Stimulated activated naive B cell treated with anti-CD40 and anti-IgM and Interleukin-4, amounts not matched to agents 10 μg/mL and 1 μg/mL and 100 μg/mL, for 72 hours (primary cell): ENCODE data around the gene MED27.

Source experiments
- ATAC-seq, 2 donors: fragments of 150-1000 bp; cut with Tn5 transposase; replicated peaks; 2 replicates each; pipeline ENCODE4 v1.10.0; 2021; ENCODE audit warnings: moderate library complexity in 1 of 2
- DNase-seq: peaks from one replicate; pipeline ENCODE4 v3.0.0; 2021
- H3K27ac Mint-ChIP-seq: one replicate; pipeline ENCODE4 v1.8.0; 2022; ENCODE audit warnings: mild to moderate bottlenecking, mixed read lengths
- H3K27me3 Mint-ChIP-seq, 2 donors: one replicate each; pipeline ENCODE4 v1.8.0; 2022; ENCODE audit warnings: mixed read lengths in 2 of 2
- H3K36me3 Mint-ChIP-seq, 2 donors: one replicate each; pipeline ENCODE4 v1.8.0; 2022; ENCODE audit warnings: mixed read lengths in 2 of 2, mild to moderate bottlenecking in 1 of 2
- H3K4me1 Mint-ChIP-seq, 2 donors: one replicate each; pipeline ENCODE4 v1.8.0; 2022; ENCODE audit warnings: mixed read lengths in 2 of 2, mild to moderate bottlenecking in 1 of 2
- H3K4me3 Mint-ChIP-seq, 2 donors: one replicate each; pipeline ENCODE4 v1.8.0; 2022; ENCODE audit warnings: mild to moderate bottlenecking in 2 of 2, mixed read lengths in 2 of 2, moderate library complexity in 1 of 2
- H3K9me3 Mint-ChIP-seq, 2 donors: one replicate each; pipeline ENCODE4 v1.8.0; 2022; ENCODE audit warnings: mixed read lengths in 2 of 2, mild to moderate bottlenecking in 1 of 2

Gene MED27

DNA sequence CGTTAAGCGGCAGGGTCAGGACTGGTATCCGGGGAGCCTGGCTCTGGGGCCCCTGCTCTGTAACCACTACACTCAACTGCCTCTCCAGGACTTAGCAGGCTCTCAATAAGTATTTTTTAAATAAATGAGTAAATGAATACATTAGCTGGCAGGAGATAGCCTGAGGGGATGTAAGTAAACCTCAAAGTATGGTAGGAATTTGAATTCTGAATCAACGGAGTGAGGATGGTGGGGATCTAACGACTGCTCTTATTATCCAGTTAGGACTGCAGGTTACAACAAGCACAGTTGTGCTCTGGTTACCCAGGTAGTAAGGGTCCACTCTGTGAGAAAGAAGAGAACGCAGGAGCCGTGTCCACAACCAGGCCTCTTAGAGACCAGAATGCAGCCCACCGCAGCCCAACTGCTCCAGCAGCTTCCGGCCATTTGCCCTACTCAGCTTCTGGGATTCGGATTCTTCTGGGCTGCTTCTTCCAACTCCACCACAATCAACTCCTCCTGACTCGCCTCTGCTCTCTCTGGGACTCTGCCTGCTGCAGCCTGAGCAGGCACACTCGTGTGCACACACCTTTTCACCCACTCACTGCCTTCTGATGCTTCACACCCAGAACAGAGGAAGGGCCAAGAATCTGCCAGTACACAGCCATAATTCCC, 52.6 kb downstream of the MED27 start:
- H3K4me1 Mint-ChIP-seq, result peaks cover 27 to 32% of the 10 kb centered on the region in 2 donors
- no peak overlapping the region for H3K27ac Mint-ChIP-seq
- ATAC-seq (no peak), DNase-seq (no peak)
- no peak overlapping the region for H3K4me3 Mint-ChIP-seq
- no peaks in the 10 kb centered on the region for H3K27me3 Mint-ChIP-seq
- peaks cover 1 to 4% of the 10 kb centered on the region in 2 donors for H3K9me3 Mint-ChIP-seq
- H3K36me3 Mint-ChIP-seq, result peaks cover 6 to 21% of the 10 kb centered on the region in 2 donors

DNA sequence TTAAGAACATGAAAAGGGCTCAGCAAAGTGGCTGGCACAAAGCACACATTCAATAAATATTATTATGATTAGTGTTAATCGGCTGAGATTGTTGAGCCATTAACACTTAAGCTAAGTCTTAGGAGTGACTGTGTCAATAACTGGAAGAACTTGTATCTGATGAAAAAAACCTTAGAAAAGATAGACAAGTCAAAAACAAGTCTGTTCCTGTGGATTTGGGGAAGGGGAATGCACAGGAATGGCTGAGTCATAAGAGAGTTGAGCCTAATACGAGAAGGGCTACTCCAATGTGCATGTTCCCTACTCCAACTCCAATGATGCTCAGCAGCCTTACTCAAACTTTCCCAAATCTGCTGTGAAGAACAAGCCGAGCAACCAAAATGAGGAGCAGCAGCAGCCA, 53.9 kb downstream of the MED27 start:
- H3K36me3 Mint-ChIP-seq, result peaks cover 5 to 28% of the 10 kb centered on the region in 2 donors
- ATAC-seq (no peak), DNase-seq (no peak)
- H3K9me3 Mint-ChIP-seq, result peaks cover 3 to 4% of the 10 kb centered on the region in 2 donors
- H3K27ac Mint-ChIP-seq, result no peak overlapping the region
- H3K27me3 Mint-ChIP-seq, result no peaks in the 10 kb centered on the region
- H3K4me3 Mint-ChIP-seq, result no peak overlapping the region
- peaks cover 27 to 44% of the 10 kb centered on the region in 2 donors for H3K4me1 Mint-ChIP-seq

DNA sequence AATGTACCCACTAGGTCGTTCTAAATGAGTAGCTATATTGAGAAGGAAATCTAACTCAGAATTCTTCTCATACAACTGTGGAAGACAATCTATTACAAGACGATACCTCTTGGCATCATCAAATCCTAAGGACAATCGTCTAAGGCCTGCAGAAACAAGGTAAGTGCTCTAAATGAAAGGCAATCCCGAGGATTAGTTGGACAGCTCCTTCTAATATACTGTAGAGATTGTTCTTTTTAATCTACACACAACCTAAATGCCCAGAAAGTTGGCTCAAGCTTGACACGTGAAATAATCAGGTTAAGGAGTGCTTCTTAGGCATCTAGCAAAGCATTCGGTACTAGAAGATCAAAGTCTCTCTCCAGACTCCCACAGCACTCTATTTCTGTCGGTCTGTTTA, 55.1 kb downstream of the MED27 start:
- no peak overlapping the region for H3K27ac Mint-ChIP-seq
- no peak overlapping the region for H3K4me3 Mint-ChIP-seq
- H3K27me3 Mint-ChIP-seq, result no peaks in the 10 kb centered on the region
- DNase-seq, result no peak
- peaks cover 23 to 38% of the 10 kb centered on the region in 2 donors for H3K4me1 Mint-ChIP-seq
- peaks cover 3 to 28% of the 10 kb centered on the region in 2 donors for H3K36me3 Mint-ChIP-seq
- ATAC-seq, result no peak
- H3K9me3 Mint-ChIP-seq, result peaks cover 3 to 4% of the 10 kb centered on the region in 2 donors

DNA sequence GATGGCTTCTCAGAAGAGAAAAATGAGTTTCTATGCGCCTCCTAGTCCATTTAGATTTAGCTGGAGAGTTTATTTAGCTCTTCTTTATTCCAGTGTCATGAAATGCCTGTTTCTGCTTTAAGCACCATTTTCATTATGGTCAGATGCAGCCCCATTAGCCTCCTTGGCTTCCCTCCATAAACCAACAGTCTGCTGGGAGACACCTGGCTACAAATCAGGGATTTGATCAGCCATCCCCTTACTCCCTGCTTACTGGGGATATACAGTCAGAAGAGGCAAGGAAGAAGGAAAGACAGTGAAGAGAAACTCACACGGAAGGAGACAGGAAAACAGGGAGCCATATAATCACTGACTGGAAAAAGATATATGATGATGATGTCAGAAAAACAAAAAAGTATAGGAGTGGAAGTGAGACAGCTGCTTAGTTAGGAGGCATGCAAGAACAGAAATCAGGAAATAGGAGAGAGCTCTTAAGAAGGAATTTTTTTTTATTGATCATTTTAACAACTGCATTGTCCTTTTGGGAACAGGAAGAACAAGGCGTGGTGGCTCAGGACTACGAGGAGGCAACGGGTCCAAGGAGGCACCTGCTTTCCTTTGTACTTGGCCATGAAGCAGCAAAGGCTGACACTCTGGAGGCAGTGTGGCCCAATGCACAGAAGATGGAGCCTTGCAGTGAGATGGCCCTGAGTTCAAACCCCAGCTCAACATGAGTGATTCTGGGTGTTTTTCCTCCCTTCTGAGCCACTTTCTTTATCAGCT, 56.1 kb downstream of the MED27 start:
- Mint-ChIP-seq H3K4me3 (no peak overlapping the region), H3K27ac (no peak overlapping the region), H3K9me3 (peaks cover 3 to 4% of the 10 kb centered on the region in 2 donors), H3K4me1 (peaks cover 19 to 29% of the 10 kb centered on the region in 2 donors), H3K36me3 (peaks cover 3 to 28% of the 10 kb centered on the region in 2 donors), H3K27me3 (no peaks in the 10 kb centered on the region)
- DNase-seq (no peak), ATAC-seq (no peak)

DNA sequence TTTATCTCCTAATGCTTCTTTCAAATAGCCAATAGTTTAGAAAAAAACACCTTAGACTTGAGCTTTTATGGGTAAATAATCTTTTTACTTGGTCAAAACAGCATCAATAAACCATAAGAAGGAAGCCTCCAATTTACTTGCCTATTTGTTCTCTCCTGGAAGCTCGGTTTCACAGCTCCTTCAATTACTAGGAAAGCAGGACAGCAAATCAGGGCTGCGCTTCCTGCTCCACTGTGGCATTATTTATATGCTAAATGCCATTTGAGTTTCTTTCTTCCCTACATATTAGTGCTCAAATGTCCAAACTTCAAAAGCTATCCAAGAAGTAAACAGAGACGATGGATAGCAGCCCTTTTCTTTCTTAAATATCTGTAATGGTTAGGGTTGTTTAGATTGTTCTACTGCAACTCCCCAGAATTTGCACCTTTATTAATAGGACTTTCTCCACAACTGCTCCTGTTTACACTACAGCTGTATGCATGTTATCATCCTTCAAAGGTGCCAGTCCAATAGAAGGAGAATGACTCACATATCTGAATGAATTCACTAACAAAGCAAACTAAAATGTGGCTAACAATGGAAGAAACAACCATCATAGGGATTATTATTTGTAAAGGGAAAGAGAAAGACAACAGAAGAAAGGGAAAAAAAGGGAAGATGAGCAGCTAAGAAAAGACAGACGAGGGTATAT, 58.7 kb downstream of the MED27 start:
- Mint-ChIP-seq H3K36me3 (peaks cover 0 to 23% of the 10 kb centered on the region in 2 donors), H3K4me1 (peaks cover 11 to 31% of the 10 kb centered on the region in 2 donors), H3K4me3 (no peak overlapping the region), H3K9me3 (peaks cover 3 to 4% of the 10 kb centered on the region in 2 donors), H3K27ac (no peak overlapping the region), H3K27me3 (no peaks in the 10 kb centered on the region)
- no peak for DNase-seq
- ATAC-seq, result no peak

DNA sequence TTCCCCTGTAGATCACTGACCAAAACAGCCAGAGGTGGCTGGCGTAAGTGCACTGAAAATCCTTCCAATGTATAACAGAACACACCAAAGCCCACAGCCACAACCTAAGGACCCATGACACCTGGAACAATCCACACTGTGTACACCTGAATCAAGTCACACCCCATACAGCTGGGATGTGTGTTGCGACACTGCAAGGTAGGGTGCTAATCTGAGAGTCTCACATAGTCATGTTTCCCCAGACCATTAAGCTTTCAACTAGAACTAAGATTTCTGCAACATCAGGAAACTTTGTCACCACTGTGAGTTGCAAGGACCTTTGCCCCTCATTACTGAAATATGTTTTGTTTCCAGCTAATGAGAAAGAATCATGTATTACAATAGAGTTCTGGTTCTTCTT, 59.4 kb downstream of the MED27 start:
- DNase-seq (no peak), ATAC-seq (no peak)
- no peaks in the 10 kb centered on the region for H3K27me3 Mint-ChIP-seq
- H3K9me3 Mint-ChIP-seq, result peaks cover 3 to 4% of the 10 kb centered on the region in 2 donors
- no peak overlapping the region for H3K27ac Mint-ChIP-seq
- peaks cover 0 to 20% of the 10 kb centered on the region in 2 donors for H3K36me3 Mint-ChIP-seq
- peaks cover 11 to 31% of the 10 kb centered on the region in 2 donors for H3K4me1 Mint-ChIP-seq
- no peak overlapping the region for H3K4me3 Mint-ChIP-seq

DNA sequence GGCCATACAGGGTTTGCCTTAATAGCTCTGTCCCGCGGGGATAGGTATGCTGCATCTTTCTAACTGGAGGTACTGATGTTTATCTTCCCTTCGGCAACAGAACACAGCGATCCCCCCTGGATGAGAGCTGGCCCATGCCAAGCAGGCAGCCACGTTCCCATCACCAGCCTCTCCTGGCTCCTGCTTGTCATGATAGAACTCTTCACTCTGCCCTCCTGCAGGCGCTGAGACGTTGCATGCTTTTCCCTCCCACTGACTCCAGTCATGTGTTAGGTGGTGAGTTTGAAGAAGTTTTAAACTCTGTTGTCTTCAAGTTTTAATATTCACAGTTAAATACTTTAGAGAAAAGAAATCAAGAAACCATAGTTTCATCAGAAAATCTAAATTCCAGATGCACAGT, 60.0 kb downstream of the MED27 start:
- no peaks in the 10 kb centered on the region for H3K27me3 Mint-ChIP-seq
- H3K4me1 Mint-ChIP-seq, result peaks cover 11 to 31% of the 10 kb centered on the region in 2 donors
- no peak overlapping the region for H3K27ac Mint-ChIP-seq
- H3K9me3 Mint-ChIP-seq, result peaks cover 2 to 4% of the 10 kb centered on the region in 2 donors
- H3K4me3 Mint-ChIP-seq, result no peak overlapping the region
- DNase-seq (no peak), ATAC-seq (no peak)
- H3K36me3 Mint-ChIP-seq, result peaks cover 0 to 18% of the 10 kb centered on the region in 2 donors

DNA sequence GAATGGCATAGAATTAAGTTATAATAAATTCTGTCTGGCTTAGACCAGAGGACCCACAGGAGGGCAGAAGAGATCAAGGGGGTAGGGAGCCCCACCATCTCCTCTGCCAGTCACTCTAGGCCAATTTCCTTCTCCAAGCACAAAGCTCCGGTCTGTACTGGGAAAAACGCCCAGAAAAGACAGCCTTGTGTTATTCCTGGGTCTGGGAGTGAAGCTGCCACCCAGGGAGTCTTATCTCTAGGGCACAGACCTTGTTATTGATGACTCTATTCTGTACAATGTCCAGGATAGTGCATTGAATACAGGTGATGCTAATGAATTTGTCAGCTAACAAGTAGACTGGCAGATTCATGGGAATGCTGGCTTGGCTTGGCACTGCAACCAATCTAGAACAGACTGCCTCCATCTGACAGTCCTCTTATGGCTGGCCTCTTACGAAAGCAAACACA, 60.7 kb downstream of the MED27 start:
- no peak overlapping the region for H3K27ac Mint-ChIP-seq
- no peaks in the 10 kb centered on the region for H3K27me3 Mint-ChIP-seq
- peaks cover 2 to 4% of the 10 kb centered on the region in 2 donors for H3K9me3 Mint-ChIP-seq
- no peak overlapping the region for H3K4me3 Mint-ChIP-seq
- H3K36me3 Mint-ChIP-seq, result peaks cover 0 to 21% of the 10 kb centered on the region in 2 donors
- H3K4me1 Mint-ChIP-seq, result peaks cover 11 to 31% of the 10 kb centered on the region in 2 donors
- ATAC-seq, result no peak
- DNase-seq, result no peak

DNA sequence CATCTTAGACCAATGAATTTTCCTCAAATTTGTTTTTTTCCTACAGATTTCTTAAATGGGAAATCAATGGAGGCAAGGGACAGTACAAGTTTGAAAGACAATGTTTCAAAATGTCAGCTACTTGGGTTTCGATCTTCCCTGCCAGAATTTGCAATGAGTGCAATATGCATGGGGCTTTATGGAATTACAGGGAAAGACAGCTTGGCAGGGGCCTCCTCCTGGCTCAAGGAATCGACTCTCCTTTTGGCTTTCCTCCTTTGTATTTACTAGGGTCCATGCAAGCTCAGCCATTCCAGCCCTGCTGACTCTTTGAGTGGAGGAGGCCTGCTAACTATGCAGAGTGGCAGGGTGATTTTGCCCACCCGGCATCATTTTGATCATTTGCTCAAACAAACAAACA, 63.2 kb downstream of the MED27 start:
- H3K4me3 Mint-ChIP-seq, result no peak overlapping the region
- DNase-seq (no peak), ATAC-seq (no peak)
- no peak overlapping the region for H3K27ac Mint-ChIP-seq
- H3K9me3 Mint-ChIP-seq, result no peaks in the 10 kb centered on the region
- no peaks in the 10 kb centered on the region for H3K27me3 Mint-ChIP-seq
- H3K36me3 Mint-ChIP-seq, result peaks cover 8 to 20% of the 10 kb centered on the region in 2 donors
- peaks cover 6 to 29% of the 10 kb centered on the region in 2 donors for H3K4me1 Mint-ChIP-seq

DNA sequence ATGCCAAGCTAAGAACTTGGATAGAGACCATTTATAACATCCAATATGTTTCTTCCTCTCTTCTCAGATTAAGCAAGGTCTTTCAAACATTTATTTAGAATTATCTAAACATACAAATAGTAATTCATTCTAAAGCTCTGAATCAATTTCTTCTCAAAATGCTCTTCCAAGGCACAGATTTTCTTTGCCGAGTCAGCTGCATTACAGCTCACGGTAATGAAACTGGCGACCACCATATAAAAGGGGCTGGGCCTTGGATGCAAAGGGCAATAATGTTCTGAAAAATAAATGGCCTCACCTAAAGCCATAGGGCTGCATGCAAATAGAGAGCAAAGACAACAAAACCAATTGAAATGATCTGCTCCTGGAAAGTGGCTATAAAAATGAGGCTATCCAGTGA, 63.8 kb downstream of the MED27 start:
- H3K27me3 Mint-ChIP-seq, result no peaks in the 10 kb centered on the region
- DNase-seq (no peak), ATAC-seq (no peak)
- H3K4me3 Mint-ChIP-seq, result no peak overlapping the region
- H3K4me1 Mint-ChIP-seq, result peaks cover 3 to 23% of the 10 kb centered on the region in 2 donors
- H3K36me3 Mint-ChIP-seq, result peaks cover 8 to 16% of the 10 kb centered on the region in 2 donors
- H3K9me3 Mint-ChIP-seq, result no peaks in the 10 kb centered on the region
- H3K27ac Mint-ChIP-seq, result no peak overlapping the region

DNA sequence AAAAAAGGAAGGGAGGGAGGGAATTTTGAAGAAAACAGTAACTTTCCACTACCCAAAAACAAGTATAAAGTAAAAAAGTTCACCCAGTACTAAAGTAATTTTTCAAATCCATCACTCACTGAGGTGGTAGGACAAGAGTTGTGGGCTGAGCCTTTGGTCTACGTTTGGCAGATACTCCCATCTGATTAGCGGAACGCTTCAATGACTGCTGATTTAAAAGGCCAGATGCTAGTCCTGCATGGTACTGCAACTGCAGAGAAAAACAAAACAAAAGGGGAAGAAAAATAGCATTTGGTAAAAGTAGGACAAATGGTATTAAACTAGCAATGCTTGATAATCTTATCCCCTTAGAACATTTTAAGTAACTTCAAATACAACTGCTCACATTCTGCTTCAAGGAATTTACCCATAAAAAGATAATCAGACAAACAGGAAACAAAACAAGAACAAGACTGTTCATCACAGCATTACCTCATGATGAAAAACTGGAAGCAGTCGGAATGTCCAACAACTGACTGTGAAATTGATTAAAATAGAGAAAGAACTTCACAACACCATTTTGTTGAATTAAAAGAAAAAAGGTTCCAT, 65.4 kb downstream of the MED27 start:
- DNase-seq, result no peak
- H3K27me3 Mint-ChIP-seq, result no peaks in the 10 kb centered on the region

DNA sequence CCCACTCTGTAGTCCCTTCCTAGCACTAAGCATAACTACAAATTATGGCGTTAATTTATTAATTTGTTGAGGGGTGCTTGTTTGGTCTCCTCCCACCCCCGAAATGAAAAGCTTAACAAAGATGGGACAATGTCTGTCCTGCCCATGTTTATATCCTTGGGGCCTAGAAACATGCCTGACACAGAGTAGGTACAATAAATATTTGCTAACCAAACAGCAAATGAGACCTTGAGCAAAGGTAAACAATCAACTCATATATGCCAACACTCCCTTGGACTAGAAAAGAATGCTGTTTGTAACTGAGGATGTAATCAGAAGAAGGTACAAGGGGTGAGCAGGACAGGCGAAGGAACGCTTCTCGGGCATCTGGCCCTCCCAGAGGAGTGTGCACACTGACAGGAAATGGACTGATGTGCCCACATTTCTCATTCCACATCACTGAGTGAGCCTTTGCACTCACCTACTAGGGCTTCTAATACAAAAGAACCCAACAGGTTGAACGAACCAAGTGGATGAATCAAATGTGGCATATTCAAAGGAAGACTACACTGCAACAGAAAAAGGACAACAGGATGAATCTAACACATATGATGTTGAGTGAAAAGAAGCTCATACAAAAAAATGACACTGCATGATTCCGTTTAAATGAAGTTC, 66.8 kb downstream of the MED27 start:
- DNase-seq (no peak), ATAC-seq (no peak)
- Mint-ChIP-seq H3K27ac (no peak overlapping the region), H3K9me3 (no peaks in the 10 kb centered on the region), H3K4me3 (no peak overlapping the region), H3K4me1 (peaks cover 1 to 15% of the 10 kb centered on the region in 2 donors), H3K36me3 (peaks cover 8 to 27% of the 10 kb centered on the region in 2 donors), H3K27me3 (no peaks in the 10 kb centered on the region)

More for the DNA sequence above, 65.4 kb downstream of the MED27 start:
- H3K9me3 Mint-ChIP-seq, result no peaks in the 10 kb centered on the region
- no peak overlapping the region for H3K4me3 Mint-ChIP-seq
- H3K27ac Mint-ChIP-seq, result no peak overlapping the region
- peaks cover 2 to 15% of the 10 kb centered on the region in 2 donors for H3K4me1 Mint-ChIP-seq
- H3K36me3 Mint-ChIP-seq, result peaks cover 8 to 19% of the 10 kb centered on the region in 2 donors
- no peak for ATAC-seq

DNA sequence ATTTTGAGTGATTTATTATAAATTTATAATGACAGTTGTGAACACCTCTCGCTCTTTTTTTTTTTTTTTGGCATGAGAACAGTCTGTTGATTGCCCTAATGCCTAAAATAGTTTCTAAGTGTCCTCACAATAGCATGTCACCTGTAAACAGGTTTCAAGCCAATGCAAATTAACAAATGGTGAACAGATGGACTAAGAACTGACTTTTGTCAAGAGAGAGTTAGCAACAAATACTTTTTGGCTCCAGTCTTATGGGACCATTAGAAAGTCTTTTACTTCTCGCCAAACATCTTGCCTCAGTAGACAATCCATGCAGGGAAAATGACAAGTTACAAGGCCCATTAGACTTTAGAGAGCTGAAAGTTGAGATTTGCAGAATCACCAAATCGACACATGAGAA, 67.8 kb downstream of the MED27 start:
- Mint-ChIP-seq H3K4me3 (no peak overlapping the region), H3K27ac (no peak overlapping the region), H3K4me1 (peaks cover 4 to 21% of the 10 kb centered on the region in 2 donors), H3K9me3 (no peaks in the 10 kb centered on the region), H3K36me3 (peaks cover 12 to 32% of the 10 kb centered on the region in 2 donors), H3K27me3 (no peaks in the 10 kb centered on the region)
- no peak for DNase-seq
- ATAC-seq, result no peak

DNA sequence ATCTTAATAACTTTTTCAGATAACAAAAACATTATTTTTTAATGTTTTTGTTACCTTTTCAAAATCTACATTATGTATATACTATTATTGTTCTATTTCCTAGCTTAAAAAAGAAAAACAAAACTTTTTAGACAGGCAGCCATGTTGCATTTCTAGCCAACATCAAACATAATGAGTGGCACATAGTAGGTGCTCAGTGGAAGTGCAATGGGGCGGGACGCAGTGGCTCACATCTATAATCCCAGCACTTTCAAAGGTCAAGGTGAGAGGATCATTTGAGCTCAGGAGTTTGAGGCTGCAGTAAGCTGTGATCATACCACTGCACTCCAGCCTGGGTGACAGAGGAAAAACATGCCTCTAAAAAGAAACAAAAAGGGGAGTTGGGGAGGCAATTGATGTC, 68.4 kb downstream of the MED27 start:
- Mint-ChIP-seq H3K36me3 (peaks cover 14 to 37% of the 10 kb centered on the region in 2 donors), H3K27me3 (no peaks in the 10 kb centered on the region), H3K4me1 (peaks cover 6 to 21% of the 10 kb centered on the region in 2 donors), H3K4me3 (no peak overlapping the region), H3K27ac (no peak overlapping the region), H3K9me3 (no peaks in the 10 kb centered on the region)
- ATAC-seq (no peak), DNase-seq (no peak)
